ENCODE measurements around the gene SLC6A9.

SLC6A9 gene

GRCh38 chr1:44048532-44049215 is 17.4 kb upstream of the SLC6A9 start:
- DNase-seq (ENCODE audit: low read depth): no peak
- TF ChIP-seq, protein P1, sequence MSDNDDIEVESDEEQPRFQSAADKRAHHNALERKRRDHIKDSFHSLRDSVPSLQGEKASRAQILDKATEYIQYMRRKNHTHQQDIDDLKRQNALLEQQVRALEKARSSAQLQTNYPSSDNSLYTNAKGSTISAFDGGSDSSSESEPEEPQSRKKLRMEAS (IDR thresholded peaks at IDR 0.05; ENCODE audit: low read depth, low read length): no peak
- no peak for TF ChIP-seq POLR2A (IDR thresholded peaks at IDR 0.05; ENCODE audit: extremely low read depth, insufficient read length)
- TF ChIP-seq, protein P2, sequence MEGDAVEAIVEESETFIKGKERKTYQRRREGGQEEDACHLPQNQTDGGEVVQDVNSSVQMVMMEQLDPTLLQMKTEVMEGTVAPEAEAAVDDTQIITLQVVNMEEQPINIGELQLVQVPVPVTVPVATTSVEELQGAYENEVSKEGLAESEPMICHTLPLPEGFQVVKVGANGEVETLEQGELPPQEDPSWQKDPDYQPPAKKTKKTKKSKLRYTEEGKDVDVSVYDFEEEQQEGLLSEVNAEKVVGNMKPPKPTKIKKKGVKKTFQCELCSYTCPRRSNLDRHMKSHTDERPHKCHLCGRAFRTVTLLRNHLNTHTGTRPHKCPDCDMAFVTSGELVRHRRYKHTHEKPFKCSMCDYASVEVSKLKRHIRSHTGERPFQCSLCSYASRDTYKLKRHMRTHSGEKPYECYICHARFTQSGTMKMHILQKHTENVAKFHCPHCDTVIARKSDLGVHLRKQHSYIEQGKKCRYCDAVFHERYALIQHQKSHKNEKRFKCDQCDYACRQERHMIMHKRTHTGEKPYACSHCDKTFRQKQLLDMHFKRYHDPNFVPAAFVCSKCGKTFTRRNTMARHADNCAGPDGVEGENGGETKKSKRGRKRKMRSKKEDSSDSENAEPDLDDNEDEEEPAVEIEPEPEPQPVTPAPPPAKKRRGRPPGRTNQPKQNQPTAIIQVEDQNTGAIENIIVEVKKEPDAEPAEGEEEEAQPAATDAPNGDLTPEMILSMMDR (IDR thresholded peaks at IDR 0.05; ENCODE audit: low read depth, low read length): no peak
- no peak for TF ChIP-seq MYC (IDR thresholded peaks at IDR 0.05; ENCODE audit: low read depth, low read length)
- H3K4me3 ChIP-seq (ENCODE audit: low read depth, low read length): no peak overlapping the region

- no peak for DNase-seq (ENCODE audit: low read depth)
- TF ChIP-seq, protein P2 (IDR thresholded peaks at IDR 0.05; ENCODE audit: low read depth, low read length): no peak
- TF ChIP-seq, protein P1 (IDR thresholded peaks at IDR 0.05; ENCODE audit: low read depth, low read length): no peak
- TF ChIP-seq MYC (IDR thresholded peaks at IDR 0.05; ENCODE audit: low read depth, low read length) (no peak), POLR2A (IDR thresholded peaks at IDR 0.05; ENCODE audit: extremely low read depth, insufficient read length) (no peak)
- H3K4me3 ChIP-seq (ENCODE audit: low read depth, low read length): no peak overlapping the region
Observed at GRCh38 chr1:44047131-44047530, 15.9 kb upstream of the SLC6A9 start.

- TF ChIP-seq, protein P1 (IDR thresholded peaks at IDR 0.05; ENCODE audit: low read depth, low read length): no peak
- TF ChIP-seq MYC (IDR thresholded peaks at IDR 0.05; ENCODE audit: low read depth, low read length) (no peak), POLR2A (IDR thresholded peaks at IDR 0.05; ENCODE audit: extremely low read depth, insufficient read length) (no peak)
- TF ChIP-seq, protein P2 (IDR thresholded peaks at IDR 0.05; ENCODE audit: low read depth, low read length): no peak
- DNase-seq (ENCODE audit: low read depth): no peak
- H3K4me3 ChIP-seq (ENCODE audit: low read depth, low read length): no peak overlapping the region
Observed at GRCh38 chr1:44045064-44045463, 13.8 kb upstream of the SLC6A9 start.

DNA sequence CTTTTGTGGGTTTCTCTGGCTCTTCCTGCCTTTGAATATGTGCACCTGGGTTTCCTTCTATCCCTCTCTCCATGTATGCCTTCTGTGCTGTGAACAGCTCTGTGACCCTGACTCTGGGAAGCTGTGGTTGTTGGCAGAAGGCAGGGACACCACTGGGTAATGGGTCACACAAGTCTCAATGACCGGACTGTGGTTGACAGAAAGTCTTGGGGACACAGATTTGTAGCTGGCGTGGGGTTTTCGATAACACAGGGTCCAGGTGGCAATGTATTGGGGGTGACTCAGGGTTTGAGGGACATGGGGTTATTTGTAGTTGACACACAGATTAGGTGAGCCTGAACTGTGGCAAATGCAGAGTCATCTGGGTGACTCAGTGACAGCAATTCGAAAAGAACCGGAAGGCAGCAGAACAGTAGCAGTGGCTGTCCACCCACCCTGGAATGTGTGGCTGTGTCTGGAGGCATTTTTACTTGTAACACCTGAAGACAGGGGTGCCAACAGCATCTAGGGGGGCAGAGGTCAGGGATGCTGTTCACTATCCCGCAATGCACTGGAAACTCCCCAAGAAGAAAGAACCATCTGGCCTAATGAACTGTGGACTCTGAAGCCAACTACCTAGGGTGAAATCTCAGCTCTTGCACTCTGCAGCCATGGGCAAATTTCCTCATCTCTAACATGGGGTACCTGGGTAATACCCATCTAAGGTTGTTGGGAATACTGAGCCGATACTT is 13.0 kb upstream of the SLC6A9 start:
- TF ChIP-seq POLR2A (IDR thresholded peaks at IDR 0.05; ENCODE audit: extremely low read depth, insufficient read length) (no peak), MYC (IDR thresholded peaks at IDR 0.05; ENCODE audit: low read depth, low read length) (no peak)
- TF ChIP-seq, protein P1 (IDR thresholded peaks at IDR 0.05; ENCODE audit: low read depth, low read length): no peak
- TF ChIP-seq, protein P2 (IDR thresholded peaks at IDR 0.05; ENCODE audit: low read depth, low read length): no peak
- H3K4me3 ChIP-seq (ENCODE audit: low read depth, low read length): no peak overlapping the region
- no peak for DNase-seq (ENCODE audit: low read depth)

DNA sequence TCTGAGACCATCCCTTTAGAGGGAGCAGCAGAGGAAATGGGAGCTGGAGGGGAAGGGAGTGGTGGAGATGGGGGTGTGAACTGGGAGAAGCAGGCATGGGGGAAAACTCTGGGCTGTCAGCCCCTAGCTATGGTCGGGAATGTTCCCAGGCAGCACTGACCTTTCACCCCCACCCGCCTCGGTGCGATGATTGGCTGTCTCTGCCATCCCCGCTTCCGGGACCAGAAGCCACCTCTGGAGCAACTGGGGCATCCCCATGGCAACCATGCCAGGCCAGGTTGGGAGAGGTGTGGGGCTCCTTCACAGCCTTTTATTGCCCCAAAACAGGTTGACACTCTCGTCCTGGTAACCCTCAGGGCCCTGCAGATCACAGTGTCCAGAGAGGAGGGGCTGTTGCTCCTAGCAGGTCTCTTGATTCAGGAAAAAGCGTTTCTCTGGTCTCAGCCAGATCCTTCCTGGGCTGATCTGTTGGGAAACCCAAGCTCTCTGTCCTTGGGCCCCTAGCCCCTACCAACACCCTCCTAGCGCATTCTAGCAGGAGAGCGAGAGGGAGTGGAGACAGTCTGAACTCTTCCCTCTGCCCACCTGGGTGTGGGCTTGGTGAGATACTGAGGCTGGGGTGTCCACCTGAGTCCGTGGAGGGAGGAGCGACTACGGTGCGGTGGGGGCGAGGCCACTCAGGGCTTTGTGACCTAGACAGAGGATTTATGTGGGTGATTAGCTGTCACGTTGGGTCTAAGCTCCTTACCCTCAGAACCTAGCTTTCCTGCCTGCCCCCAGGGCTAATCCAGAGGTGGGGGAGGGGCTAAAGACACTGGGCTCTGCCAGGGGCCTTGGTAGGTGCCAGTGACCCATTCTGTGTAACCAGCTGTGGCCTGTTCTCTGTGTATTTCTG is 12.2 kb upstream of the SLC6A9 start:
- TF ChIP-seq, protein P1 (IDR thresholded peaks at IDR 0.05; ENCODE audit: low read depth, low read length): no peak
- no peak for TF ChIP-seq MYC (IDR thresholded peaks at IDR 0.05; ENCODE audit: low read depth, low read length)
- TF ChIP-seq, protein P2 (IDR thresholded peaks at IDR 0.05; ENCODE audit: low read depth, low read length): no peak
- TF ChIP-seq POLR2A (IDR thresholded peaks at IDR 0.05; ENCODE audit: extremely low read depth, insufficient read length): no peak
- no peak overlapping the region for H3K4me3 ChIP-seq (ENCODE audit: low read depth, low read length)
- DNase-seq (ENCODE audit: low read depth): no peak

All from NB4 (cell line).